HL-60 (cell line): Measurements from ENCODE around the gene C1orf53.

Experiments used
- DNase-seq, 2 experiments: peaks; one replicate each; pipeline ENCODE4 v3.0.0-alpha.2; 2010 to 2020; ENCODE audit warnings: low read depth in 1 of 2, low spot score in 1 of 2
- H3K27ac ChIP-seq: fragments of 250-450 bp; sonication (Bioruptor Pico); replicated peaks from 2 replicates; pipeline ENCODE4 v1.5.1; 2020; ENCODE audit warnings: mild to moderate bottlenecking, moderate library complexity
- H3K27me3 ChIP-seq: fragments of 250-450 bp; sonication (Bioruptor Pico); 2 replicates; pipeline ENCODE4 v1.5.1; 2021; ENCODE audit warnings: mild to moderate bottlenecking, moderate library complexity; ENCODE audit not compliant: insufficient read depth, poor library complexity, severe bottlenecking
- H3K4me3 ChIP-seq: replicated peaks from 2 replicates; pipeline ENCODE4 v1.5.1; 2011; ENCODE audit warnings: mild to moderate bottlenecking, control low read depth, low read length; ENCODE audit not compliant: insufficient read depth
- GABPA ChIP-seq: IDR thresholded peaks from 2 replicates; pipeline ENCODE4 v1.6.1; 2012; ENCODE audit warnings: low read depth
- POLR2AphosphoS5 ChIP-seq: IDR thresholded peaks from 2 replicates; pipeline ENCODE4 v1.6.1; 2012; ENCODE audit warnings: low read depth
- SPI1 ChIP-seq: IDR thresholded peaks from 2 replicates; pipeline ENCODE4 v1.6.1; 2012; ENCODE audit warnings: low read depth, mild to moderate bottlenecking, borderline replicate concordance
- TF ChIP-seq, protein P1 (sequence below): IDR thresholded peaks from one replicate; pipeline ENCODE4 v1.5.1; 2011; ENCODE audit warnings: low read length, control low read depth, inconsistent platforms; ENCODE audit not compliant: insufficient read depth
- TF ChIP-seq, protein P2 (sequence below): IDR thresholded peaks from 2 replicates; pipeline ENCODE4 v1.6.1; 2012; ENCODE audit warnings: low read depth; ENCODE audit not compliant: insufficient replicate concordance

Gene C1orf53

DNA sequence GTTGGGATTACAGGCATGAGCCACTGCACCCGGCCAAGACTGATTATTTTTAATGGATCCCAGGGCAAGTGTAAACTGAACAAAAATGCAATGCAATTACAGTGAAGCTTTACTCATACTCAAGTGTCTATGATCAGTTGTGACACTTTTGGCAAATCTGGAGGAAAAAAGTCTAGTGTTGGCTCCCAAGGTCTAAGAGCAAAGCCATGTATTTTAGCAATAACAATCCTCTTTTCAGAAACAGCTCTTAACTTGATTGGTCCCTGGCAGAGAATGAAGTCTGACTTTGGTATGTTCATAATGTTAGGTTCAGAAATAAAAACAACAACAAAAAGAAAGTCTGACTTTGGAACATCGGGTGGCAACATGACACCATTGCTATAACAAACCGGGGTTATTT lies 40.2 kb upstream of the C1orf53 start:
- DNase-seq: no peak
- Histone ChIP-seq H3K27me3 (no peaks in the 10 kb centered on the region), H3K4me3 (no peak overlapping the region), H3K27ac (no peak overlapping the region)
- TF ChIP-seq, protein P1, sequence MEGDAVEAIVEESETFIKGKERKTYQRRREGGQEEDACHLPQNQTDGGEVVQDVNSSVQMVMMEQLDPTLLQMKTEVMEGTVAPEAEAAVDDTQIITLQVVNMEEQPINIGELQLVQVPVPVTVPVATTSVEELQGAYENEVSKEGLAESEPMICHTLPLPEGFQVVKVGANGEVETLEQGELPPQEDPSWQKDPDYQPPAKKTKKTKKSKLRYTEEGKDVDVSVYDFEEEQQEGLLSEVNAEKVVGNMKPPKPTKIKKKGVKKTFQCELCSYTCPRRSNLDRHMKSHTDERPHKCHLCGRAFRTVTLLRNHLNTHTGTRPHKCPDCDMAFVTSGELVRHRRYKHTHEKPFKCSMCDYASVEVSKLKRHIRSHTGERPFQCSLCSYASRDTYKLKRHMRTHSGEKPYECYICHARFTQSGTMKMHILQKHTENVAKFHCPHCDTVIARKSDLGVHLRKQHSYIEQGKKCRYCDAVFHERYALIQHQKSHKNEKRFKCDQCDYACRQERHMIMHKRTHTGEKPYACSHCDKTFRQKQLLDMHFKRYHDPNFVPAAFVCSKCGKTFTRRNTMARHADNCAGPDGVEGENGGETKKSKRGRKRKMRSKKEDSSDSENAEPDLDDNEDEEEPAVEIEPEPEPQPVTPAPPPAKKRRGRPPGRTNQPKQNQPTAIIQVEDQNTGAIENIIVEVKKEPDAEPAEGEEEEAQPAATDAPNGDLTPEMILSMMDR: no peak
- no peak for TF ChIP-seq POLR2AphosphoS5
- TF ChIP-seq GABPA: no peak
- TF ChIP-seq SPI1: no peak
- TF ChIP-seq, protein P2, sequence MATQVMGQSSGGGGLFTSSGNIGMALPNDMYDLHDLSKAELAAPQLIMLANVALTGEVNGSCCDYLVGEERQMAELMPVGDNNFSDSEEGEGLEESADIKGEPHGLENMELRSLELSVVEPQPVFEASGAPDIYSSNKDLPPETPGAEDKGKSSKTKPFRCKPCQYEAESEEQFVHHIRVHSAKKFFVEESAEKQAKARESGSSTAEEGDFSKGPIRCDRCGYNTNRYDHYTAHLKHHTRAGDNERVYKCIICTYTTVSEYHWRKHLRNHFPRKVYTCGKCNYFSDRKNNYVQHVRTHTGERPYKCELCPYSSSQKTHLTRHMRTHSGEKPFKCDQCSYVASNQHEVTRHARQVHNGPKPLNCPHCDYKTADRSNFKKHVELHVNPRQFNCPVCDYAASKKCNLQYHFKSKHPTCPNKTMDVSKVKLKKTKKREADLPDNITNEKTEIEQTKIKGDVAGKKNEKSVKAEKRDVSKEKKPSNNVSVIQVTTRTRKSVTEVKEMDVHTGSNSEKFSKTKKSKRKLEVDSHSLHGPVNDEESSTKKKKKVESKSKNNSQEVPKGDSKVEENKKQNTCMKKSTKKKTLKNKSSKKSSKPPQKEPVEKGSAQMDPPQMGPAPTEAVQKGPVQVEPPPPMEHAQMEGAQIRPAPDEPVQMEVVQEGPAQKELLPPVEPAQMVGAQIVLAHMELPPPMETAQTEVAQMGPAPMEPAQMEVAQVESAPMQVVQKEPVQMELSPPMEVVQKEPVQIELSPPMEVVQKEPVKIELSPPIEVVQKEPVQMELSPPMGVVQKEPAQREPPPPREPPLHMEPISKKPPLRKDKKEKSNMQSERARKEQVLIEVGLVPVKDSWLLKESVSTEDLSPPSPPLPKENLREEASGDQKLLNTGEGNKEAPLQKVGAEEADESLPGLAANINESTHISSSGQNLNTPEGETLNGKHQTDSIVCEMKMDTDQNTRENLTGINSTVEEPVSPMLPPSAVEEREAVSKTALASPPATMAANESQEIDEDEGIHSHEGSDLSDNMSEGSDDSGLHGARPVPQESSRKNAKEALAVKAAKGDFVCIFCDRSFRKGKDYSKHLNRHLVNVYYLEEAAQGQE: no peak

DNA sequence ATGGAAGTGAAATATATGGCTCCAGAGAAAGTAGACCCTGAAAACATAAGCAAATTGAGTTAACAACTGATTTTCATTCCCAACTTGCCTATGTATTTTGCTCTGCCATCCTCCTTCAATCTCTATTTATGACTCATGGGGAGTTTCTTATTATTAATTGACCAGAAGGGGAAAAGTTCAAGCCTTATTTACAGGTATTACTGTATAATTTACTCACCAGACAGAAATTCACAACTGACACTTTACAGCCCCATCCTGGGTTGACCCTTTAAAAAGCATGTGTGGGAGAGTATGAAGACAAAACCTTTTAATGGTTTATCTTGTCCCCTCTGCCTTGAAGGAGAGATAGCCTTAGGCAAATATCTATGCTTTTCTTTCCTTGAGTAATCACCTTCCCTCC lies 39.8 kb upstream of the C1orf53 start:
- no peak overlapping the region for H3K4me3 ChIP-seq
- DNase-seq: no peak
- no peaks in the 10 kb centered on the region for H3K27me3 ChIP-seq
- TF ChIP-seq, protein P1: no peak
- TF ChIP-seq SPI1: no peak
- TF ChIP-seq, protein P2: no peak
- H3K27ac ChIP-seq: no peak overlapping the region

DNA sequence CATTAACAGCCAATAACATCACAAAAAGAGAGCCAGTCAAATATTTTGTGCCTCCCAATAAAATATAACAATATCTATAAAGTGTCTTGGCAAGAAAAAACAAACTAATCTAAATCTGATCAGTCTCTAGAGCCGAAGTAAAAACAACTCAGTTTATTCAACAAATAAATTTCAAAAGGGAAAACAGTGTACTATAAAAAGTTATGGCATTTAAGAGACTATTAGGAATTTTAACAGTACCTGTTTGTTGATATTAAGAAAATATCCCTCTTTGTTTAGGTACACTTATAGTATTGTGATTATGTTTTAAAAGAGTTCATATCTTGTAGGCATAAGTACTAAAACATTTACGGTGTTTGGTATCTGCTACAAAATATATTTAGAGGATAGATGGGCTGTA lies 36.6 kb upstream of the C1orf53 start:
- TF ChIP-seq SPI1 (no peak), POLR2AphosphoS5 (no peak), GABPA (no peak)
- TF ChIP-seq, protein P1: no peak
- TF ChIP-seq, protein P2: no peak

More for the DNA sequence above, 36.6 kb upstream of the C1orf53 start:
- Histone ChIP-seq H3K27ac (no peak overlapping the region), H3K27me3 (no peaks in the 10 kb centered on the region), H3K4me3 (no peak overlapping the region)
- DNase-seq: no peak
